ENCODE results near the gene PDK1.
"Not testable (repeated sequence)": the region's sequence is repeated elsewhere in the genome, so short reads cannot be mapped to it uniquely, and the experiment has no call there.

The PDK1 gene

DNA sequence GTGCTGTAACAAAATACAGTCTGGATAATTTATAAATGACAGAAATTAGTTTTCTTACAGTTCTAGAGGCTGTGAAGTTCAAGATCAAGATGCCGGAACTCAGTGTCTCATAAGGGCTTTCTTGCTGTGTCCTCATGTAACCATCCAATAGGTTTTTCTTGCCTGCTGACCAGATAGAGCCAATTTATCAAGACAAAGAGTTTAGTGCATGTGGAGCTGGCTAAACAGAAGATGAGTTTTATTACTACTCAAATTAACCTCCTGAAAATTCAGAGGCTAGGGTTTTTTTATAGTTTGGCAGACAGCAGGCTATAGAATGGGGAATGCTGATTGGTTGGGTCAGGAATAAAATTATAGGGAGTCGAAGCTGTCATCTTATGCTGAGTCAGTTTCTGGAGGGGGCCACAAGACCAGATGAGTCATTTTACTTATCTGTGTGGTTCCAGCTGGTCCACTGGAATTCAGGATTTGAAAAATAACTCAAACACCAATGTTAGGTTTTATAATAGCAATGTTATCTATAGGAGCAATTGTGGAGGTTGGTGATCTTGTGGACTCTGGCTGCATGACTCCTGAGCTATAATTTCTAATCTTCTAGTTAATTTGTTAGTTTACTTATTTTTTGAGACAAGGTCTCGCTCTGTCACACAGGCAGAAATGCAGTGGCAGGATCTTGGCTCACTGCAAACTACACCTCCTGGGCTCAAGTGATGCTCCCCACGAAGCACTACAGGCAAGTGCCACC is 3.2 kb upstream of the PDK1 start:
- DNase-seq (ENCODE audit: low read depth, low spot score) = no peak

- no peak for DNase-seq (ENCODE audit: low read depth, low spot score)
These were observed 1.3 kb upstream of the PDK1 start for GRCh38 chr2:172554352-172555271.

DNA sequence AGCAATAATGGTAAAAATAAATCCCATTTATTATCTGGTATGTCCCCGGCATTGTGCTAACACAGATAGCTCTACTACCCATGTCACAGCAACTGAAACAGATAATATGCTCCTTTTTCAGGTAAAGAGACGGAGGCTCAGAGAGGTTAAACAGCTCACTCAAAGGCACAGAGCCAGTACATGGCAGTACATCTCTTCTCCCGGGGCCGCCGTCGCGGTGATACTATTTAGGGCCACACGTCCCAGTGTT is 693 bp upstream of the PDK1 start:
- no peak for DNase-seq (ENCODE audit: low read depth, low spot score)

DNA sequence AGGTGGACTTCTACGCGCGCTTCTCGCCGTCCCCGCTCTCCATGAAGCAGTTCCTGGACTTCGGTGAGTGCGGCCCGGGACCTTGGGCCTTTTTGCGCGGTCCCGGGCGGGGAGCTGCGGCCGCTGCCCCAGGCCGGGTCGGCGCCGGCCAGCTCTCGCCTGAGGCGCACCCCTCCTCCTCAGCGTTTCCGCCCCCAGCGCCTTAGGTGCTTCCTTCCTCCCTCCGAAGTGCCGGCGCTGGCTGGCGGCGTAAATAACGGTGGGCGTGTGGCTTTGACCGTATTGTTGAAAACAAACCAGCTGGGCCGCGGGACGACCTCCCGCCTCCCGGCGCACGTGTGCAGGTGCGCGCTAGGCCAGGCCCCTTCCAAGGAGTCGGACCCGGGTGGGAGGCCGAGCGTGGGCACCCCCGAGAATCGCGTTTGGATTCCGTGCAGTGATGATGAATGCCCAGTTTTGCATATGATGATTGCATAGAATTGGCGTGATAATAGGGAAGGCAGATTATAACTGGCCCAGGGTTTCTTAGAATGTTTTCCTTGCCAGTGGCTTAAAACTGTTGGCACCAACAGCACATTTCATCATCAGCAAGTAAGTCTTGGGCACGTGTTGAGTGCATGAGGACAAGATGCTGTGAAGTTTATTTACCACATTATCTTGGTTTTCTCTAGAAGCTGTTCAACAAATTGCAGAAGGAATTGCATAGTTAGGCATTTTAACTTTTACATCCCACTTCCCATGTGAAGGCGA is 569 bp downstream of the PDK1 start:
- DNase-seq (ENCODE audit: low read depth, low spot score) = no peak

DNA sequence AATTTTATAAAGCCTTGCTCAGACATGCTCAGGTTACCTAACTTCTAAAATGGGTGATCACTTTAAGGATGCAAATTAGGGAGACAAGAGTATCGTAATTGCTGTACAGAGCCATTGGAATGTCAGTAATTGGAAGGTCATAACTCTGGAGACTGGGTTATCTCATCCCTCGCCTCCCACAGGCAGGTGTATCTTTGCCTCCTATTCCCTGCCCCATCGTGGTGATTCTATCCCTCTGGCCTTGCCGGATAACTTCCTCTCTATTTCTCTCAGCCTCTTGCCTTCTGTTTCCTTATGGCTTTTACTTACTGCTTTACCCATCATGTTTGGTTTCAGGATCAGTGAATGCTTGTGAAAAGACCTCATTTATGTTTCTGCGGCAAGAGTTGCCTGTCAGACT is 2.5 kb downstream of the PDK1 start:
- DNase-seq (ENCODE audit: low read depth, low spot score) = no peak

DNA sequence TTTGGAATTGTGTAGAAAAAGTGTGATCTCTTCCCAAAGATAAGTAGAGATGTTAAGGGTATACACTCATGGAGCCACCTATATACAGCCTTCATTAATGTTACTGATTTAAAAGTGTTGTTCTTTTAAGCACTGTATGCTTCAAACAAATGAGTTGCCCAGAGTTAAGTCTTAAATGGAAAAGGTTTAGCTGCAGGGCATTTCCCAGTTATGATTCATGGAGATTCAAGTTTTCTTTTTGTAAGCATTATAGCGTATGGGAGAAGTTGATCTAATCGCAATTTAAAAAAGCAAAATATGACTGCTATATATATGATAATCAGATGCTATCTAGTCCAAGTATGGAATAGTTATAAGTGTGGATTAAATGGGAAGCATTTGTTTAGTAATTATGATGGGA is 4.8 kb downstream of the PDK1 start:
- no peak for DNase-seq (ENCODE audit: low read depth, low spot score)

- no peak for DNase-seq (ENCODE audit: low read depth, low spot score)
These were observed 5.4 kb downstream of the PDK1 start for GRCh38 chr2:172561270-172561669.

DNA sequence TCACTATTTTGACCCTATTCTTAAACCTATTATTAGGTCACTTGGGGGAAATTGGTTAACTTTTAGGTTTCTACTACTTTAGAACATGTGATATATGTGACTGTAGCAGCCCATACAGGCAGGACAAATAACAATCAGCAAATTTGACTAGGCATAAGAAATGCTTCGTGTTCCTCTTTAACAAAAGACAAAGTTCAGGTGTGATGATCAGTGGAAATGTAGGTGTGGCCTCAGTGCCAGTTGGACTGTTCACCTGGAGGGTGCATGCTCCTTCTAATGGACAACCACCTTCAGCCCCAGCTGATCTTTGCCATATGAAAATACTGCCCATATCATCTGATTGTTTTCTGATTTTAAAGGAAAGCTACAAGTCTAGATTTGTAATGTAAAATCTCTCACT is 6.4 kb downstream of the PDK1 start:
- DNase-seq (ENCODE audit: low read depth, low spot score) = no peak

- DNase-seq (ENCODE audit: low read depth, low spot score) = no peak
These were observed 8.5 kb downstream of the PDK1 start for GRCh38 chr2:172564376-172564775.

DNA sequence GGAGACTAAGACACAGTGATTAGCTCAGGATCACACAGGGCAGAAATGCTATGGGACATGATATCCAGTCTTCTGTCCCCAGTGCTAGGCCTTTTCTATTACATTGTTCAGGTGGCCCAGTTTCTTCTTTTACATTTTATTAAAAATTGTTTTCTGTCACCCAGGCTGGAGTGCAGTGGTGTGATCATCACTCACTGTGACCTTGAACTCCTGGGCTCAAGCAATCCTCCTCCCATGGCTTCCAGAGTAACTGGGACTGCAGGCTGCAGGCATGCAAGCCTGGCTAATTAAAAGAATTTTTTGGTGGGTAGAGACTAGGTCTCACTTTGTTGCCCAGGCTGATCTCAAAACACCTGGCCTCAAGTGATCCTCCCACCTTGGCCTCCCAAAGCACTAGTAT is 15.4 kb downstream of the PDK1 start:
- no peak for DNase-seq (ENCODE audit: low read depth, low spot score)

GRCh38 chr2:172572981-172573380 is 17.1 kb downstream of the PDK1 start:
- no peak for DNase-seq (ENCODE audit: low read depth, low spot score)

DNA sequence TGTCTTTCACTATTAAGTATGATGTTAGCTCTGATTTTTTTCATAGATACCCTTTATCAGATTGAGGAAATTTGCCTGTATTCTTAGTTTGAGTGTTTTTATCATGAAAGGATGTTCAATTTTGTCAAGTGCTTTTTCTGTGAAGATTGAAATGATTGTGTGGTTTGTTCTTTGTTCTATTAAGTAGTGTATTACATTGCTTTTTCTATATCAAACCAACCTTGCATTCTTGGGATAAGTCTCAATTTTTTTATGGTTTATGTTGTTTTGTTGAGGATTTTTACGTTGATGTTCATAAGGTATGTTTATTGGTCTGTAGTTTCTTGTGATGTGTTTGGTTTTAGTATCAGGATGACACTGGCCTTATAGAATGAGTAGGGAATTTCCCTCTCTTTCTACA is 19.1 kb downstream of the PDK1 start:
- no peak for DNase-seq (ENCODE audit: low read depth, low spot score)

GRCh38 chr2:172578054-172578453 is 22.2 kb downstream of the PDK1 start:
- DNase-seq (ENCODE audit: low read depth, low spot score) = no peak

DNA sequence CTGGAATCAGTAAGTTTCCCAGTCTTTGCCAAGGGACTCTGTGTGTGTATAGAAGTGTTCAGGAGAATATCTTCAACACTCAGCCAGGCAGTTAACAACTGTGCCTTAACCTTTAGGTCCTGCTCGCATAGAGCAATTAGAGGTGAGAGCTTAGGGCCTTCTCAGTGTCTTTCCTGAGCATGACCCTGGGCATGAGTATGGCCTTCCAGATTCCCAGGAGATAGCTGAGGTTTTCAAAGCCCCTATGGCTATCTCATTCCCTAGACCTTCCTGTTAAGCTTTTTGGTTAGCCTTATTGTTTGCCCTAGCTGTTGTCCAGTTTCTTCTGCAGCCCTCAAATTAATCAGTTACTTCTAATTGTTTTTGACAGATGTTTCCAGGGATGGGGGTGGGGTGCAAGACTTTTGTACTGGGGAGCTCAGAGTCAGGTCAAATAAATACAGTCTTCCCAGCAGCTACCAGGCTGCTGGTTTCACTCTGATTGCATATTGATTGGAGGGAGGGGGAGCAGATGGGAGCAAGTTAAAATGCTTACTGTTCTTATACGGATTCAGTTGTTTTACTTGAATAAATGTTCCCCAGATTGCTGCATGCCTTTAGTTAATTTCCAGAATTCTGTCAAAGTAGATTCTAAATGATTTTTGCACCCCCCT is 23.1 kb downstream of the PDK1 start:
- no peak for DNase-seq (ENCODE audit: low read depth, low spot score)

GRCh38 chr2:172580544-172580943 is 24.7 kb downstream of the PDK1 start:
- no peak for DNase-seq (ENCODE audit: low read depth, low spot score)

DNA sequence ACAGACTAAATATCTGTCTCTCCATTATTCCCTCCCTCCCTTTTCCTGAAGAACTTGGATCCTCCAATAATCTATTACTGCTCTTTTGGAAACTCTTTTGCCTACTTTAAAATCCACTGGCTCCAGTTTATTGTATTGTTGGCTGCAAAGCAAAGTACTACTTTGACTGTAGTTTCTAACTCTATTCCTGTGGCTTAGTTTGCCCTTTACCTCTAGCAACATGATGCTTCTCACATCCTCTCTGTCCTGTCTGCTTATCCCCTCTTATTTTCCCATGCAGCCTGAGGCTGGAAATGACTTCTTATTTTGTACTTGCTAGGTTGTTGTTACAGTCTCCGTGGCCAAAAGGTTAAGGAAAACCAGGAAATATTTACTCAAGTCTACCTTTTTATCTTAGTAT is 26.8 kb downstream of the PDK1 start:
- no peak for DNase-seq (ENCODE audit: low read depth, low spot score)

GRCh38 chr2:172586245-172586891 is 30.5 kb downstream of the PDK1 start:
- DNase-seq (ENCODE audit: low read depth, low spot score) = no peak

GRCh38 chr2:172587231-172587630 is 31.3 kb downstream of the PDK1 start:
- DNase-seq (ENCODE audit: low read depth, low spot score) = not testable (repeated sequence)

GRCh38 chr2:172588931-172589330 is 33.0 kb downstream of the PDK1 start:
- DNase-seq (ENCODE audit: low read depth, low spot score) = no peak

DNA sequence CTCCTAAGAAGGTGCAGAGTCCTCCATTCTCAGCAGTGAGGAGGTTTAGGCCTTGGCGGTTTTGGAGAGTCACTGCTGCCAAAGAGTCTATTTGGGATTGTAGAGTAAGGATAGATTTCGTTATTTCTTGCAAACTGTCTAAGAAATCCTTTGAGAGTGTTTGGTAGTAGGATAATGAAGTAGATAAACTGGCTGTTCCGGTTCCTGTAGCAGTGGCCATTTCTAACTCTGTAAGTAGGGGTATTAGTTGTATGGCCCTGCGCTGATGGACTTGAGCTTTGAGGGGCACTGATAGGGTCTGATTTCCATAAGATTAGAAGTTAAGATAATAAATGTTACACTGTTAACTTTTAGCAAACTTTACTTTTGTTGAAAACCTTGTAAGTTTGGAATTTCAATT is 35.5 kb downstream of the PDK1 start:
- not testable (repeated sequence) for DNase-seq (ENCODE audit: low read depth, low spot score)

GRCh38 chr2:172592190-172592589 is 36.3 kb downstream of the PDK1 start:
- DNase-seq (ENCODE audit: low read depth, low spot score) = not testable (repeated sequence)

- no peak for DNase-seq (ENCODE audit: low read depth, low spot score)
These were observed 40.9 kb downstream of the PDK1 start for GRCh38 chr2:172596776-172597175.
